NCI-H510A (cell line): ENCODE measurements around the gene TMEM108.
A peak's percentile ranks its signal among the peaks of the same experiment; 100 is the strongest.
"Not testable (repeated sequence)": the region's sequence is repeated elsewhere in the genome, so short reads cannot be mapped to it uniquely, and the experiment has no call there.

Source experiments
- DNase-seq: peaks from one replicate; lab custom pipeline; 2025; lab: John Stamatoyannopoulos, UW

The TMEM108 gene

GRCh38 chr3:133038089-133038730, at the start of gene TMEM108:
Gene TMEM108 (plus strand): TSS chr3:133038391.
- peak; percentile 86 for DNase-seq

GRCh38 chr3:132995971-132996370, 42.2 kb upstream of the TMEM108 start:
- no peak for DNase-seq

- no peak for DNase-seq
These were observed 40.6 kb upstream of the TMEM108 start for GRCh38 chr3:132997404-132998185.

- DNase-seq: not testable (repeated sequence)
These were observed 33.2 kb upstream of the TMEM108 start for GRCh38 chr3:133005032-133005431.

- DNase-seq: no peak
These were observed 30.6 kb upstream of the TMEM108 start for GRCh38 chr3:133007601-133008000.

GRCh38 chr3:133014325-133014724, 23.9 kb upstream of the TMEM108 start:
- no peak for DNase-seq

GRCh38 chr3:133015573-133015972, 22.6 kb upstream of the TMEM108 start:
- DNase-seq: not testable (repeated sequence)

- DNase-seq: no peak
These were observed 21.3 kb upstream of the TMEM108 start for GRCh38 chr3:133016838-133017309.

- no peak for DNase-seq
These were observed 19.3 kb upstream of the TMEM108 start for GRCh38 chr3:133018921-133019320.

- no peak for DNase-seq
These were observed 17.0 kb upstream of the TMEM108 start for GRCh38 chr3:133021206-133021605.

GRCh38 chr3:133023362-133023761, 14.8 kb upstream of the TMEM108 start:
- DNase-seq: no peak

- no peak for DNase-seq
These were observed 12.6 kb upstream of the TMEM108 start for GRCh38 chr3:133025546-133025945.

GRCh38 chr3:133032301-133032700, 5.9 kb upstream of the TMEM108 start:
- DNase-seq: no peak

- peak; percentile 8 for DNase-seq
These were observed 755 bp upstream of the TMEM108 start for GRCh38 chr3:133037436-133037835.

- no peak for DNase-seq
These were observed 662 bp downstream of the TMEM108 start for GRCh38 chr3:133038731-133039375.

GRCh38 chr3:133040696-133041523, 2.7 kb downstream of the TMEM108 start:
- peak; percentile 18 for DNase-seq

GRCh38 chr3:133041524-133041829, 3.3 kb downstream of the TMEM108 start:
- no peak for DNase-seq

GRCh38 chr3:133042778-133043177, 4.6 kb downstream of the TMEM108 start:
- no peak for DNase-seq

GRCh38 chr3:133047980-133048379, 9.8 kb downstream of the TMEM108 start:
- no peak for DNase-seq

- no peak for DNase-seq
These were observed 11.3 kb downstream of the TMEM108 start for GRCh38 chr3:133049491-133049890.

- no peak for DNase-seq
These were observed 12.7 kb downstream of the TMEM108 start for GRCh38 chr3:133050891-133051290.

- no peak for DNase-seq
These were observed 15.3 kb downstream of the TMEM108 start for GRCh38 chr3:133053532-133053931.
